HEK293T (cell line): Measurements from ENCODE around the gene MRPL55.

Source experiments
- ARNT ChIP-seq: fragments of 450-650 bp; IDR thresholded peaks from 2 replicates; pipeline ENCODE4 v1.6.1; 2017; ENCODE audit warnings: mild to moderate bottlenecking
- BHLHE40 ChIP-seq: fragments of 450-650 bp; IDR thresholded peaks from 2 replicates; pipeline ENCODE4 v1.6.1; 2016; ENCODE audit warnings: mild to moderate bottlenecking, moderate library complexity, borderline replicate concordance
- CTBP1 ChIP-seq: fragments of 450-650 bp; IDR thresholded peaks from 2 replicates; pipeline ENCODE4 v1.6.1; 2016; ENCODE audit warnings: borderline replicate concordance
- FOXM1 ChIP-seq: fragments of 450-650 bp; IDR thresholded peaks from 2 replicates; pipeline ENCODE4 v1.6.1; 2017; ENCODE audit warnings: mild to moderate bottlenecking, borderline replicate concordance
- HDGF ChIP-seq: fragments of 450-650 bp; IDR thresholded peaks from 2 replicates; pipeline ENCODE4 v1.6.1; 2017; ENCODE audit warnings: antibody characterized with exemption, borderline replicate concordance
- SUZ12 ChIP-seq: fragments of 450-650 bp; IDR thresholded peaks from 2 replicates; pipeline ENCODE4 v1.6.1; 2016; ENCODE audit warnings: mild to moderate bottlenecking
- ZNF384 ChIP-seq: fragments of 450-650 bp; IDR thresholded peaks from 2 replicates; pipeline ENCODE4 v1.6.1; 2016
- TF ChIP-seq, protein P1 (sequence below): fragments of 450-650 bp; IDR thresholded peaks from 2 replicates; pipeline ENCODE4 v1.6.1; 2016

- TF ChIP-seq, protein P1, sequence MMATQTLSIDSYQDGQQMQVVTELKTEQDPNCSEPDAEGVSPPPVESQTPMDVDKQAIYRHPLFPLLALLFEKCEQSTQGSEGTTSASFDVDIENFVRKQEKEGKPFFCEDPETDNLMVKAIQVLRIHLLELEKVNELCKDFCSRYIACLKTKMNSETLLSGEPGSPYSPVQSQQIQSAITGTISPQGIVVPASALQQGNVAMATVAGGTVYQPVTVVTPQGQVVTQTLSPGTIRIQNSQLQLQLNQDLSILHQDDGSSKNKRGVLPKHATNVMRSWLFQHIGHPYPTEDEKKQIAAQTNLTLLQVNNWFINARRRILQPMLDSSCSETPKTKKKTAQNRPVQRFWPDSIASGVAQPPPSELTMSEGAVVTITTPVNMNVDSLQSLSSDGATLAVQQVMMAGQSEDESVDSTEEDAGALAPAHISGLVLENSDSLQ: no peak
- TF ChIP-seq ARNT (no peak), BHLHE40 (no peak), SUZ12 (no peak), ZNF384 (no peak), FOXM1 (no peak), HDGF (no peak), CTBP1 (no peak)
Measured at GRCh38 chr1:228147768-228148167, 38.7 kb upstream of the MRPL55 start.
